ENCODE data around the gene ZBTB32.

Gene ZBTB32

DNA sequence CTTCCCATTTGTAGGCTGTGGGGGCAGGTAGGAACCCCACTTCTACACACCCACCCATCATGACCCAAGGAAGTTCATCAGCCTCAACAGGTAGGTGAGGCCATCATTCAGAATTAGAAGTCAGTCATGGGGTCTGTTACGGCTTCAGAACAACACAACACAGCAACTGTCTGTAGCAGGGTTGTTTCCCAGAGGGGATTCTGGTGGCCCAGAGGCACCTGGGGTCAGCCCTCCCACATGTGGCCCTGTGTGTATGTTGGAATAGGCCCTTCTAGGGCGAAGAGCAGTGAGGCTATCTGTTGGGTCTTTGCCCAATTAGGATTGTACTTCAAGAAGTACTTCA lies 34.5 kb downstream of the ZBTB32 start:
- Mint-ChIP-seq H3K4me1 (peaks cover 10% of the 10 kb centered on the region), H3K27ac (no peak overlapping the region), H3K9me3 (no peaks in the 10 kb centered on the region), H3K36me3 (ENCODE audit: low read depth) (peaks cover 29% of the 10 kb centered on the region), H3K27me3 (ENCODE audit: low read depth) (peaks cover 7% of the 10 kb centered on the region), H3K4me3 (peak overlapping the region; percentile 23 to 76 (median 67))
- TF ChIP-seq, protein P1, sequence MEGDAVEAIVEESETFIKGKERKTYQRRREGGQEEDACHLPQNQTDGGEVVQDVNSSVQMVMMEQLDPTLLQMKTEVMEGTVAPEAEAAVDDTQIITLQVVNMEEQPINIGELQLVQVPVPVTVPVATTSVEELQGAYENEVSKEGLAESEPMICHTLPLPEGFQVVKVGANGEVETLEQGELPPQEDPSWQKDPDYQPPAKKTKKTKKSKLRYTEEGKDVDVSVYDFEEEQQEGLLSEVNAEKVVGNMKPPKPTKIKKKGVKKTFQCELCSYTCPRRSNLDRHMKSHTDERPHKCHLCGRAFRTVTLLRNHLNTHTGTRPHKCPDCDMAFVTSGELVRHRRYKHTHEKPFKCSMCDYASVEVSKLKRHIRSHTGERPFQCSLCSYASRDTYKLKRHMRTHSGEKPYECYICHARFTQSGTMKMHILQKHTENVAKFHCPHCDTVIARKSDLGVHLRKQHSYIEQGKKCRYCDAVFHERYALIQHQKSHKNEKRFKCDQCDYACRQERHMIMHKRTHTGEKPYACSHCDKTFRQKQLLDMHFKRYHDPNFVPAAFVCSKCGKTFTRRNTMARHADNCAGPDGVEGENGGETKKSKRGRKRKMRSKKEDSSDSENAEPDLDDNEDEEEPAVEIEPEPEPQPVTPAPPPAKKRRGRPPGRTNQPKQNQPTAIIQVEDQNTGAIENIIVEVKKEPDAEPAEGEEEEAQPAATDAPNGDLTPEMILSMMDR (IDR thresholded peaks at IDR 0.05; ENCODE audit: unreplicated experiment in 3 of 3): no peak

DNA sequence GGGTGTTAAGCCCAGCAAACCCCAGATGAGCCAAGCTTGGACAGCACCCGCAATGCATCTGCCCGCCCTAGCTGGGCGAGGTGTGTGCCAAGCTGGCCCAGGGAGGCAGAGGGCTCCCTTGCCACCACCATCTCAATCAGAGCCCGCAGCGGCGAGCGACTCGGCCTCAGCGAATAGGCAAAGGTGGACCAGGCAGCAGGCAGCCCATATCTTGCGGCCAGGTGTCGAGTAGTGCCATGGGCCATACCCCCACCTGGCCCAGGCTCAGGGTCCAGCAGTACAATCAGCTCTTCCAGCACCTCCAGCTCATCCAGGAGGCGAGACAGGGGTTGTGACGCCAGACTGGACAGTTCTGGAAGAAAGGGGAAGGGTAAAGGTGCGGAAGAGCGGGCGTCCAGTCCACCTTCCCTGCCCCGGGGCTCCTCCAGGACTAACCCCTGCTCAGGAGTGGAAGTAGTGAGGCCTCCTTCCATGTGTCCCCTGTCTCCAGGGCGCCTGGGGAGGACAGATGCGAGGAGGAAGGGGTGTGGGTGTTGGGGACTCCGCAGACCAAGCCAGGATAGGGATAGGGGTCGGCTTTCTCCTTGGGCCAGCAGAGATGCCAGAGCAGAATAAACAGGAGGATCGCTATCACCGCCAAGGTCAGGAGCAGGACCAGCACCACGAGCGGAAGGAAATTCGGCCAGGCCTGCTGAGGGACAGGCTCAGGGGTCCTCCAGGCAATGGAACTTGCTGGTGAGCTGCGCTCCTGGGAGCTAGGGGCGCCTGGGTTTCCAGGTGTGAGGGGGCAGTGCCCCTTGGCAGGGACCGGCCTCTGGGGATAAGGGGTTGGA lies 35.1 kb downstream of the ZBTB32 start:
- no peak overlapping the region for H3K27ac Mint-ChIP-seq
- H3K9me3 Mint-ChIP-seq: no peaks in the 10 kb centered on the region

DNA sequence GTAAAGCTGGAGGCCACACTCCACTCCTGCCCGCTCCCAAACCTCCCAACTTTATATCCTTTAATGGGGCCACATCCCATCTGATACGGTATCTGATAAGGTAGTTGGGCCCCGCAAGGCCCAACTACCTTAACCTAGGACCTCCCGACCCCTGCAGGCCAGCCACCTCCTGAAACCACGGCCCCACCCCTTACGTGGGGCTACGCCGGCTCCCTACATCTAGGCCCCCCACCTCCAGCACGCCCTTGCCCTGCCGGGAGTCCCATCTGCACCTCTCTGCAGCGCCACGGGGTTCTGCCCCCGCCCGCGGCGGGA lies 35.7 kb downstream of the ZBTB32 start:
- Mint-ChIP-seq H3K4me3 (peak overlapping the region; percentile 81 to 90 (median 87)), H3K36me3 (ENCODE audit: low read depth) (peaks cover 17% of the 10 kb centered on the region), H3K9me3 (no peaks in the 10 kb centered on the region), H3K27me3 (ENCODE audit: low read depth) (peaks cover 7% of the 10 kb centered on the region), H3K4me1 (peaks cover 15% of the 10 kb centered on the region), H3K27ac (no peak overlapping the region)
- TF ChIP-seq, protein P1 (IDR thresholded peaks at IDR 0.05; ENCODE audit: unreplicated experiment in 3 of 3): no peak

More for the DNA sequence above, 35.1 kb downstream of the ZBTB32 start:
- TF ChIP-seq, protein P1 (IDR thresholded peaks at IDR 0.05; ENCODE audit: unreplicated experiment in 3 of 3): no peak
- H3K36me3 Mint-ChIP-seq (ENCODE audit: low read depth): peaks cover 22% of the 10 kb centered on the region
- H3K4me1 Mint-ChIP-seq: peaks cover 13% of the 10 kb centered on the region
- H3K4me3 Mint-ChIP-seq: peak overlapping the region; percentile 66 to 76 (median 67)
- H3K27me3 Mint-ChIP-seq (ENCODE audit: low read depth): peaks cover 7% of the 10 kb centered on the region

DNA sequence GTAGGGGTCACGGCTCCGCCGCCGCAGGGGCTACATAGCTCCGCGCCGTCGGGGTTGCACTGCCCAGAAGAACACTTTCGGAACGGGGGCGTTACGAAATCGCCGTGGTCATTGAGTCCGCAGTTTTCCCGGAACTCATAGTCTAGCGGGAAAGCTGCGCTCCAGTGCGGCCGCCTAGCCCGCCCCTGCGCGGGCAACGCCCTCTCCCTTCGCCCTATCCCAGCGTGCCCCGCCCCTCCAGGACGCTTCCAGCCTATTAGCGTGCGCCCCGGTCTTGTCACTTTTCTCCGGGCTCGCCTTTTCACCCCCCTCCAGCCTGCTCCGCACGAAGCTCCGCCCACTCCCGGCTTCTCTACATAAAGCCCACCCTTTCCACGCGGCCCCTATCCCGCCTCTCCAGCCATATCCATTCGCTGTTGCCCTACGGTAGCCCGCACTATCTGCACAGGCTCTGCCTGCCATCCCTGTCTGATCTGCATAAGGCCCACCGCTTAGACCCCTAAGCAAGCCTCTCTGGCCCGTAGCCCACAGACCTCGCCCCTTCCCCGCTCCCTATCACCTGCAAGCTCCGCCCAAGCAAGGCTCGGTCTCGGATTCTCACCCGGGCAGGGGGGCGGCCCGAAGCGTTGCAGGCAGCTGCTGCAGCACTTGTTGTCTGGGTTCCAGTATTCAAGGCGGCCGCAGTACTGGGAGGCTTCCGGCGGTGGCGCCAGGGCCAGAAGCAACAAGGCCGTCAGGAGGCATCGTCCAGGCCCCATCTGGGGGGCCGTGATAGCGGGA lies 36.3 kb downstream of the ZBTB32 start:
- H3K9me3 Mint-ChIP-seq: no peaks in the 10 kb centered on the region
- peaks cover 7% of the 10 kb centered on the region for H3K27me3 Mint-ChIP-seq (ENCODE audit: low read depth)

DNA sequence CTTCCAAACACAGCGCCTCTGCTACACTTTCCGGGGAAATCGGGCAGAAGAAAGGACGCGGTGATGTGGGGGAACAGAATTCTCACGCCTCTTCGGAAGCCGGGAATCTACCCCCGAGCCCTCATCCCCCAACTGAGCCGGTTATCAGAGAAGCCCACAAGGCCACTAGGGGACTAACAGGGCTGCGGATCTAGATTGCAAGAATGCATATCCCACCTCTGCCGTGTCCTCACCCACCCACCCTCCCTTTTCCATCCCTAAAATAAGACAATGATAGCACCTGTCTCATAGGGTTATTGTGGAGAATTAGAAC lies 36.8 kb downstream of the ZBTB32 start:
- TF ChIP-seq, protein P1 (IDR thresholded peaks at IDR 0.05; ENCODE audit: unreplicated experiment in 3 of 3): no peak
- Mint-ChIP-seq H3K9me3 (no peaks in the 10 kb centered on the region), H3K4me3 (peak overlapping the region; percentile 81 to 90 (median 87)), H3K36me3 (ENCODE audit: low read depth) (peaks cover 14% of the 10 kb centered on the region), H3K4me1 (peaks cover 25% of the 10 kb centered on the region), H3K27ac (peak overlapping the region; percentile 72 to 95 (median 89)), H3K27me3 (ENCODE audit: low read depth) (peaks cover 7% of the 10 kb centered on the region)

More for the DNA sequence above, 36.3 kb downstream of the ZBTB32 start:
- Mint-ChIP-seq H3K4me1 (peaks cover 20% of the 10 kb centered on the region), H3K4me3 (peak overlapping the region; percentile 81 to 90 (median 87)), H3K36me3 (ENCODE audit: low read depth) (peaks cover 14% of the 10 kb centered on the region), H3K27ac (peak overlapping the region; percentile 72 to 95 (median 89))
- TF ChIP-seq, protein P1 (IDR thresholded peaks at IDR 0.05; ENCODE audit: unreplicated experiment in 3 of 3): peak in 1 of 3 experiments; percentile 21

All from nephron (organoid).